GM15510 (cell line): Measurements from ENCODE around the gene C13orf46.

Experiments used
- POLR2A ChIP-seq: IDR thresholded peaks from 3 replicates; pipeline ENCODE4 v1.6.1; 2011; ENCODE audit warnings: borderline replicate concordance; ENCODE audit not compliant: insufficient read length; ENCODE audit errors: extremely low read depth

Gene C13orf46

DNA sequence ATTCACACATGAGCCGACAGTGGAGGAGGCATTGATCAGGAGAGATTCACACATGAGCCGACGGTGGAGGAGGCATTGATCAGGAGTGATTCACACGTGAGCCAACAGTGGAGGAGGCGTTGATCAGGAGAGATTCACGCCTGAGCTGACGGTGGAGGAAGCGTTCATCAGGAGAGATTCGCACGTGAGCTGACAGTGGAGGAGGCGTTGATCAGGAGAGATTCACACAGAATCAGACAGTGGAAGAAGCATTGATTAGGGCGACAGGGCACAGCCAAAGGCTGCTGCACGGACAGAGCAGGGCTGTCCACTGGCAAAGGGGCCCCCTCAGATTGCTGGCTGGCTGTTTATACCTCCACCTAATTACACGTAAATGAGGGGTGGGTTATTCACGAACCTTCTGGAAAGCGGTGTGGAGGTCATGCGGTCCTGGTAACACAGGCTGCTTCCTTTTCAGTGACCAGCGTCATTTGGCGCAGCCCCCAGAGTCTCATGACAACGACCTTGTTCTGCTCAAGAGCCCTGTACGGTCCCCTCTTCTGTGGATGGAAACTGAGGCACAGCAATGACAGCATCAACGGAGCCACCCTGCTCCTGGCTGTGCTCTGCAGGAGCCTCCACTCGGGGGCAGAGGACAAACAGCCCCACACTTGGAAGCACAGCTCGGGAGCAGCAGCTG lies 59.4 kb downstream of the C13orf46 start:
- TF ChIP-seq POLR2A: no peak

DNA sequence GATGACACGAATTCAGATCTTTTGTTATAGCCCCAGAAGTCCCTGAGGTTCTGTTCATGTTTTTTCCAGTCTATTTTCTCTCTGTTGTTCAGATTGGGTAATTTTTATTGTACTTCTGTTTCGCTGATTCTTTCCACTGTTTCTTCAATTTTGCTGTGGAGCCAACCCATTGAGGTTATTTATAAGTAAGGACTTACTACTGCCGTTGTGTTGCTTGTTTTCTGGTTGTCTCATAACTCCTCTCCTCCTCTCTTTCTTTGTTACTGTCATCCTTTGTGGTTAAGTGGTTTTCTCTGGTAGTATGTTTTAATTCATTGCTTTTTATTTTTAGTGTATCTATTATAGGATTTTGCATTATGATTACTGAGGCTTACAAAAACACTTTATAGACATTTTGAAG lies 61.3 kb downstream of the C13orf46 start:
- TF ChIP-seq POLR2A: no peak

DNA sequence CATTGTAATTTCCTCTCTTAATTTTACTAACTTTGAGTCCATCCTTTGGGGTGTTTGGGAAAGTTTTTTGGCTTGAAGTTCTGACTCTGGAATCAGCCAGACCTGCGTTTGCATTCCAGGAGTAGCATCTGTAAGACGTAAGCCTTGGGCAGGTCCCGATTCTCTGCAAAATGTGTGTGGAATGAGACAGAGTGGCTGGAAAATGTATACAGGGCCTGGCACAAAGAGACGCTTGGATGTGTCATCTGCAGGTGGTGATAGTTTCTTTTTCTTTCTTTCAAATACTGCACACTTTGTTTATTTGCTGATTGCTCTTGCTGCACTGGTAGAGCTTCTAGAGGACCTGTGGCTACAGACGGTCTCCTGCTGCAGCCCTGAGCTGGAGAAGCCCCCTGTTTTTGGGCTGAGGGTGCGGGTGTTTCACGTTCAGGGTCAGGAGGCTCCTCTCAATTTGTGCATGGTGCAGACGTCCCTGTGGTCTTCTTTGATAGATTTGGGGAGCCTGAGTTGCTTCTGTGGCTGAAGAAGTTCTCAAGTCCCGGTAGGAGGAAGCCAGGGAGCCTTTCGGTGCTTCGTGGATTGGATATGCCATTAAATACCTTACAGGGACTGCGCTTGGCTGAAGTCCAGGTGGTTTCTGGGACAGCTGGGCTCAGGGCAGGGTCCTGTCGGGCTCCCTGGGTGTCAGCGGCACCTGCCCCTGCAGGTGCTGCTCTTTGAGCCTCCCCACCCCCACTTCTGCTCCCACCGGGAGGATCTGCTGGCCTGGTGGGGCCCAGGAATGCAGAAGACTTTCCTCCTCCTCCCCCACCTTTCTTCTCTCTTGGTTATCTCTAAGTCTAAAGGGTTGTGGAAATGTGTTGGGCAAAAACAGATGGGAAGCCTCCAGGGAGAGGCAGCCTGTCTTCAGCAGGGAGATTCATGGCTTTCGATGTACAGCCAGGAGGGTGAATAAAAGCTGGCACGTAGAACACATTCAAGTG lies 66.0 kb downstream of the C13orf46 start:
- no peak for TF ChIP-seq POLR2A

DNA sequence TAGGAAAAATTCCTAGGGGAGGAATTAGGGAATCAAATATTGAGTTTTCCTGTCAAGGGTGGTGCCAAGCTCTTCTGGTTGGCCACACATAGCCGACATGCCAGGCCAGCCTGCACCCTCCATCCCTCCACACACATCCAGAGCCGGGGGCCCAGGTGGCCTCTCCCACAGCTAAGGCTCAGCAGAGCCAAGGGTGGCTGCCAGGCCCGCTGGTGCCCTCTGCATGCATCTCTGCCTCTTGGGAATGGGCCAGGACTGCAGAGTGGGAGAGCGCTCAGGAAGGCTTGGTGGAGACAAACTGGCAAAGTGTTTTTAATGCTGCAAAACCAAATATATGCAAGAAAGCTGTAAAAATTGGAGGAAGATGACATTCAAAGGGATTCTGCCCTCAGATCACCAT lies 67.3 kb downstream of the C13orf46 start:
- TF ChIP-seq POLR2A: no peak

DNA sequence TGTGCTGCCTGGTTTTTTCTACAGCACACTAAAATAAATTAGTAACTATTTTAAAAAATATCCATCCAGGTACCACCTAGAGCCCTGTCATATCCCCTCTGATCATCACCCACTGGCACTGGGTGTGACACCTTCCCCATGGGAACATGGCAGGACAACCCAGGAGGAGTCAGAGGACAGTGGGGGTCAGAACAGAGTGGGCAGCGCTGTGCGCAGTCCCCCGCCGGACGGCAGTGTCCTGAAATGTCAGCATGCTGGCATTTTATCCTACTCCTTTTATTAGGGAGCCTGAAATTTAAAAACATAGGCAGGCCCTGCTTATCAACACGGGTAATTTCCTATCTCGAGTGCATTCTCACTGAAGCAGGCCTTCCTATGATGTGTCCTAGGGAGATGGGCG lies 67.9 kb downstream of the C13orf46 start:
- TF ChIP-seq POLR2A: no peak

DNA sequence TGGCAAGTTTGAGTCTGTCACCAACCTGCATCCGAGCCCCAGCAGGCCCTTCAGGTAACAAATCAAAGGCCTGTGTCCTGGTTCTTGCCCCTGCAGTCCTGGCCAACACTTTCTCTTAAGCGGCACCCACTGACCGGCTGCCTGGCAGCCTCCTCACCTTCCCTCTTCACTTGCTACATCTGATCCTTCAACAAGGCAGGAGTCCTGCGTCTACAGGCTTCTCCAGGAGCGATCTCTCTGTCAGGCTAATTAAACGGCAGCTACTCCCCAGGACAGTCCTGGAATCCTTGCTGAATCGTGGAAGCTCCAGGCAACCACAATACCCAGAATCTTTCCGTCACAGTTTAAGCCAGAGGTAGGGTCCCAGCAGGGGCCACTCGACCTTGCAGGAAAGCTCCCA lies 68.9 kb downstream of the C13orf46 start:
- no peak for TF ChIP-seq POLR2A

DNA sequence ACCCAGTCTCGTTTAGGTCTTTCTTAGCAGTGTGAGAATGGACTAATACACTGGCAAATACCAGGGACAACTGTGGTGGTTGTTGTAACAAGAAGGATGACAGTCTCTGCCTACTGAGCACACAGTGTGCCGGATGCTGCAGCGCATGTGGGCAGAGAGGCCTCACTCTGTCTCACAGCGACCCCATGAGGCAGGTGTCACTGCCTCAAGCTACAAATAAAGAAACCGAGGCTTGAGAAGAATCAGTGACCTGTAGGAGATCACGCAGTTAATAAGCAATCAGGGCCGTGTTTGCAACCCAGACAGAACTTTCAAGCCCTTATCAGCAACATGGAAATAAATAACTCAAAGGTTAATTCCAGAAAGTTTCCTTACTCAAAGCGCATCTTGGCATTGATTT lies 69.5 kb downstream of the C13orf46 start:
- TF ChIP-seq POLR2A: no peak

DNA sequence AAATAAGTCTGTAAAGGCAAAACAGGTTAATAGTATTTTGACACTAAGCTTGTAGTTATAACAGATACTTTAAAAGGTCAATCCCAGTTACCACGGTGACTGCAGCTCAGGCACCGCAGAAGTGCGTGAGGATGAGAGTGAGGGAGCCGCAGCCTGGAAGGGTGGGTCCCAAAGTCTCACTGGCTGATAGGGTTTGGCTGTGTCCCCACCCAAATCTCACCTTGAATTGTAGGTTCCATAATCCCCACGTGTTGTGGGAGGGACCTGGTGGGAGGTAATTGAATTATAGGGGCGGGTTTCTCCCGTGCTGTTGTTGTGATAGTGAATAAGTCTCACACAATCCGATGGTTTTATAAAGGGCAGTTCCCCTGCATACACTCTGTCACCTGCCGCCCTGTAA lies 70.0 kb downstream of the C13orf46 start:
- no peak for TF ChIP-seq POLR2A
